Prostate gland (tissue), 2 donors: ENCODE data around the gene TRIP6.

Experiments
- POLR2A ChIP-seq: fragments of 450-650 bp; IDR thresholded peaks from one replicate; pipeline ENCODE4 v1.6.1; 2016; ENCODE audit warnings: antibody characterized with exemption, mild to moderate bottlenecking
- POLR2AphosphoS5 ChIP-seq: sonication (generic); formaldehyde crosslinking; IDR thresholded peaks from one replicate; pipeline ENCODE4 v1.6.1; 2017; ENCODE audit warnings: antibody characterized with exemption
- TF ChIP-seq, protein P1 (sequence below), 4 experiments: fragments of 200-600 bp in 2 of 4; fragments of 450-650 bp in 2 of 4; sonication (generic) in 2 of 4; IDR thresholded peaks; 1 replicate in 3 of 4; 2 replicates in 1 of 4; pipeline ENCODE4 v1.5.1; 2016 to 2019; ENCODE audit warnings: antibody characterized with exemption in 4 of 4, mild to moderate bottlenecking in 2 of 4, moderate library complexity in 2 of 4

DNA sequence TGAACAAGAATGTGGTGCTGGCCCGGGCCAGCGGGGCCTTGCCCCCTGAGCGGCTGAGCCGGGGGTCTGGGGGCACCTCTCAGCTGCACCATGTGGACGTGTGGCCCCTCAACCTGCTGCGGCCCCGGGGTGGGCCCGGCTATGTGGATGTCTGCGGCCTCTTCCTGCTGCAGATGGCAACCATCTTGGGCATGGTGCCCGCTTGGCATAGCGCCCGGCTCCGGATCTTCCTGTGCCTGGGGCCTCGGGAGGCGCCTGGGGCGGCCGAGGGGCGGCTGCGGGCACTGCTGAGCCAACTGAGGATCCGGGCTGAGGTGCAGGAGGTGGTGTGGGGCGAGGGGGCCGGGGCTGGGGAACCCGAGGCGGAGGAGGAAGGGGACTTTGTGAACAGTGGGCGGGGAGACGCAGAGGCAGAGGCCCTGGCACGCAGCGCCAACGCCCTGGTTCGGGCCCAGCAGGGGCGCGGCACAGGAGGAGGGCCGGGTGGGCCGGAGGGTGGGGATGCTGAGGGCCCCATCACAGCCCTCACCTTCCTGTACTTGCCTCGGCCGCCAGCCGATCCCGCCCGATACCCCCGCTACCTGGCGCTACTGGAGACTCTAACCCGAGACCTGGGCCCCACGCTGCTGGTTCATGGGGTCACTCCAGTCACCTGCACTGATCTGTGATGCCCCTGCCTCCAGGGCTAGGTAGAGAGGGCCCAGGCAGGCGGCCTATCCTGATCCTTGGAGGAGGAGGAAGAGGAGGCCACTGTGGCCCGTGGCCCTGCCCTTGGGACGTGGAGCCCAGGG is 1.1 kb upstream of the TRIP6 start:
- peak; percentile 30 for TF ChIP-seq POLR2AphosphoS5
- no peak for TF ChIP-seq POLR2A
- TF ChIP-seq, protein P1, sequence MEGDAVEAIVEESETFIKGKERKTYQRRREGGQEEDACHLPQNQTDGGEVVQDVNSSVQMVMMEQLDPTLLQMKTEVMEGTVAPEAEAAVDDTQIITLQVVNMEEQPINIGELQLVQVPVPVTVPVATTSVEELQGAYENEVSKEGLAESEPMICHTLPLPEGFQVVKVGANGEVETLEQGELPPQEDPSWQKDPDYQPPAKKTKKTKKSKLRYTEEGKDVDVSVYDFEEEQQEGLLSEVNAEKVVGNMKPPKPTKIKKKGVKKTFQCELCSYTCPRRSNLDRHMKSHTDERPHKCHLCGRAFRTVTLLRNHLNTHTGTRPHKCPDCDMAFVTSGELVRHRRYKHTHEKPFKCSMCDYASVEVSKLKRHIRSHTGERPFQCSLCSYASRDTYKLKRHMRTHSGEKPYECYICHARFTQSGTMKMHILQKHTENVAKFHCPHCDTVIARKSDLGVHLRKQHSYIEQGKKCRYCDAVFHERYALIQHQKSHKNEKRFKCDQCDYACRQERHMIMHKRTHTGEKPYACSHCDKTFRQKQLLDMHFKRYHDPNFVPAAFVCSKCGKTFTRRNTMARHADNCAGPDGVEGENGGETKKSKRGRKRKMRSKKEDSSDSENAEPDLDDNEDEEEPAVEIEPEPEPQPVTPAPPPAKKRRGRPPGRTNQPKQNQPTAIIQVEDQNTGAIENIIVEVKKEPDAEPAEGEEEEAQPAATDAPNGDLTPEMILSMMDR (IDR thresholded peaks at IDR 0.05): no peak
